WERI-Rb-1 (cell line): ENCODE results near the gene HHATL.

Experiments used
- DNase-seq: peaks from one replicate; pipeline ENCODE4 v3.0.0-alpha.2; 2020
- H3K27ac ChIP-seq: fragments of 250-450 bp; sonication (Bioruptor Pico); 2 replicates; pipeline ENCODE4 v1.5.1; 2020; ENCODE audit warnings: mild to moderate bottlenecking, moderate library complexity
- H3K27me3 ChIP-seq: fragments of 250-450 bp; sonication (Bioruptor Pico); 2 replicates; pipeline ENCODE4 v1.5.1; 2021; ENCODE audit warnings: mild to moderate bottlenecking, low read depth, moderate library complexity; ENCODE audit not compliant: insufficient read depth, severe bottlenecking
- H3K36me3 ChIP-seq: fragments of 250-450 bp; sonication (Bioruptor Pico); 2 replicates; pipeline ENCODE4 v1.5.1; 2020; ENCODE audit warnings: mild to moderate bottlenecking, moderate library complexity
- H3K4me3 ChIP-seq: 2 replicates; pipeline ENCODE4 v1.5.1; 2011; ENCODE audit warnings: low read depth, mild to moderate bottlenecking, control low read depth, low read length
- H3K9me3 ChIP-seq: fragments of 250-450 bp; sonication (Bioruptor Pico); 2 replicates; pipeline ENCODE4 v1.5.1; 2021; ENCODE audit warnings: mild to moderate bottlenecking, moderate library complexity; ENCODE audit not compliant: severe bottlenecking
- CTCF ChIP-seq: IDR thresholded peaks from 2 replicates; pipeline ENCODE4 v1.5.1; 2011; ENCODE audit warnings: low read depth, mild to moderate bottlenecking, control low read depth, inconsistent platforms, low read length

The HHATL gene

GRCh38 chr3:42653560-42654330 lies 48.9 kb downstream of the HHATL start, which contains the start of gene ZBTB47:
TSS of gene ZBTB47 (plus strand) at chr3:42653697. CDS start at chr3:42658356, 4,659 bp downstream.
- no peaks in the 10 kb centered on the region for H3K27me3 ChIP-seq
- H3K4me3 ChIP-seq, result peak within 1 kb of the TSS; percentile 74
- H3K9me3 ChIP-seq, result no peaks in the 10 kb centered on the region
- no peak for DNase-seq
- H3K36me3 ChIP-seq, result peaks cover 5% of the 10 kb centered on the region; the same call in 1 of the 2 replicates
- H3K27ac ChIP-seq, result peak within 1 kb of the TSS; percentile 68
- no peak for TF ChIP-seq CTCF

- H3K4me3 ChIP-seq, result peak overlapping the region; percentile 74; the same call in 1 of the 2 replicates
- H3K27ac ChIP-seq, result peak overlapping the region; percentile 21; the same call in 1 of the 2 replicates
- H3K9me3 ChIP-seq, result no peaks in the 10 kb centered on the region
- DNase-seq, result no peak
- no peak for TF ChIP-seq CTCF
- peaks cover 7% of the 10 kb centered on the region; the same call in 1 of the 2 replicates for H3K36me3 ChIP-seq
- no peaks in the 10 kb centered on the region for H3K27me3 ChIP-seq
These were observed 49.4 kb downstream of the HHATL start for GRCh38 chr3:42653303-42653559.

- peak overlapping the region; percentile 21 for H3K27ac ChIP-seq
- H3K9me3 ChIP-seq, result no peaks in the 10 kb centered on the region
- no peaks in the 10 kb centered on the region for H3K27me3 ChIP-seq
- TF ChIP-seq CTCF, result no peak
- H3K36me3 ChIP-seq, result peaks cover 8% of the 10 kb centered on the region; the same call in 1 of the 2 replicates
- DNase-seq, result peak; percentile 64
- no peak overlapping the region for H3K4me3 ChIP-seq
These were observed 49.8 kb downstream of the HHATL start for GRCh38 chr3:42652611-42653302.

- peaks cover 13% of the 10 kb centered on the region; the same call in 1 of the 2 replicates for H3K36me3 ChIP-seq
- H3K27ac ChIP-seq, result no peak overlapping the region; the same call in 1 of the 2 replicates
- no peaks in the 10 kb centered on the region for H3K27me3 ChIP-seq
- DNase-seq, result no peak
- TF ChIP-seq CTCF, result no peak
- no peak overlapping the region for H3K4me3 ChIP-seq
- H3K9me3 ChIP-seq, result no peaks in the 10 kb centered on the region
These were observed 50.4 kb downstream of the HHATL start for GRCh38 chr3:42652251-42652610.

- DNase-seq, result no peak
- no peak overlapping the region for H3K27ac ChIP-seq
- H3K36me3 ChIP-seq, result peaks cover 13% of the 10 kb centered on the region
- no peak for TF ChIP-seq CTCF
- no peaks in the 10 kb centered on the region for H3K9me3 ChIP-seq
- H3K27me3 ChIP-seq, result no peaks in the 10 kb centered on the region
- H3K4me3 ChIP-seq, result no peak overlapping the region
These were observed 51.1 kb downstream of the HHATL start for GRCh38 chr3:42651248-42652091.
